ENCODE data around the gene BRIP1.

GRCh38 chr17:61662186-61662585 is 201.1 kb downstream of the BRIP1 start:
- TF ChIP-seq CTCF (IDR thresholded peaks at IDR 0.05; ENCODE audit: insufficient read depth, low read depth, low read length) (no peak), EZH2 (IDR thresholded peaks at IDR 0.05; ENCODE audit: insufficient read depth, low read length) (no peak)
